PC-3 (cell line): ENCODE measurements around the gene PLEKHA6.

ENCODE experiments used
- CTCF ChIP-seq: fragments of 300-600 bp; sonication (generic); conservative IDR thresholded peaks from 2 replicates; pipeline ENCODE4 v1.5.1; 2017; ENCODE audit warnings: antibody characterized with exemption, low read depth, mild to moderate bottlenecking, low read length
- EZH2 ChIP-seq: fragments of 300-600 bp; sonication (generic); IDR thresholded peaks from one replicate; pipeline ENCODE4 v1.6.1; 2017; ENCODE audit warnings: antibody characterized with exemption, mild to moderate bottlenecking, low read length; ENCODE audit not compliant: unreplicated experiment
- EZH2phosphoT487 ChIP-seq: fragments of 300-600 bp; sonication (generic); IDR thresholded peaks from 2 replicates; pipeline ENCODE4 v1.6.1; 2018; ENCODE audit warnings: mild to moderate bottlenecking, antibody characterized with exemption, low read length, borderline replicate concordance

- no peak for TF ChIP-seq EZH2
- no peak for TF ChIP-seq CTCF
- TF ChIP-seq EZH2phosphoT487 = no peak
Measured at GRCh38 chr1:204338360-204338759, 21.4 kb downstream of the PLEKHA6 start.
